ENCODE data around the gene P2RY6.

The P2RY6 gene

GRCh38 chr11:73316422-73316821, 44.3 kb downstream of the P2RY6 start:
- no peak for DNase-seq (ENCODE audit: low read depth)

GRCh38 chr11:73317373-73317772, 45.2 kb downstream of the P2RY6 start:
- DNase-seq (ENCODE audit: low read depth) = no peak

- no peak for DNase-seq (ENCODE audit: low read depth)
Measured at GRCh38 chr11:73317803-73318202, 45.7 kb downstream of the P2RY6 start.

DNA sequence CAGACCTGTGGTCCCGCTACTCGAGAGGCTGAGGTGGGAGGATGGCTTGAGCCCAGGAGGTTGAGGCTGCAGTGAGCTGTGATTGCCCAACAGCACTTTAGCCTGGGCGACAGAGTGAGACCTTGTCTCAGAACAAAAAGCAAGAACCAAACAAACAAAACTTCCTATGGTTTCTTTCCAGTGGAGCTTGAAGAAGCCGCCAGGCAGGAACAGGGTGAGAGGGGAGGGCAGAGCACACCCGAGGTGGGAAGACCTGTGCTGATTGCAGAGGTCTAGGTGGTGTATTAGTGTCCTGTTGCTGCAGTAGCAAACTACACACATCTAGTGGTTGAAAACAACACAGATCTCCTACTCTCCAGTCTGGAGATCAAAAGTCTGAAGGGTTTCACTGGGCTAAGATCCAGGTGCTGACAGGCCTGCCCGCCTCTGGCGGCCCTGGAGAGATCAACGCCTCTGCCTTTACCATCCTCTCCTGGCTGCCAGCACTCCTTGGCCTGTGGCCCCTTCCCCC, 46.4 kb downstream of the P2RY6 start:
- DNase-seq (ENCODE audit: low read depth) = no peak

DNA sequence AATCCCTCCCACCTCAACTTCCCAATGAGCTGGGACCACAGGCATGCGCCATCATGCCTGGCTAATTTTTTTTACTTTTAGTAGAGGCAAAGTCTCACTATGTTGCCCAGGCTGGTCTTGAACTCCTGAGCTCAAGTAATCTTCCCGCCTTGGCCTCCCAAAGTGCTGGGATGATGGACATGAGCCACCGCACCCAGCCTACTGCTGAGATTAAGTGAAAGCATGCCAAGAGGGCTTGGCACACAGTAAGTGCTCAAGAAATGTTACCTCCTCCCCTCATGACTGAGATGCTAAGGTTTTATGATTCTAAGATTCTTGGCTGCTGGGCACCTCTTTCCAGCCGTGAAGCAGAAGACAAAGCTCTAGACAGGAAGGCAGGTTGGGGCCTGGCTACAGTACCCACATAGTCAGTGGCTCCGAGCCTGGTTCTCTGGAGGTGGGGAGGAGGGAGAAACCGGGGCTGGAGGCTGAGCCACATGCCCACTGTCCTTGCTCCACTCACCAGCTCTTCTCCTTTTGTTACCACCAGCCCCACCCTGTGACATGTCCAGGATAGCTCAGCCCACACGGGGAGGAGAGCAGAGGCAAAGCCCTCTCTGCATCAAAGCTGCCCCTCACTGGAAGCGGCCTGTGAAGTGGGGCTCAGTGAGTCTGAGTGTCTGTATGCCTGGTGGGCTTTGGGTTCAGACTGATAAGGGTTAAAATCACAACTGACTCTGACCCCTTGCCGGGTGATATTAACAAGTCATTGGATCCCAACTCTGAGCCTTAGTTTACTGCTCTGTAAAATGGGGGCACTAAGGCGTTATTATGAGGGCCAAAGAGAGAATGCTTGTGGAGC, 48.8 kb downstream of the P2RY6 start:
- no peak for DNase-seq (ENCODE audit: low read depth)

DNA sequence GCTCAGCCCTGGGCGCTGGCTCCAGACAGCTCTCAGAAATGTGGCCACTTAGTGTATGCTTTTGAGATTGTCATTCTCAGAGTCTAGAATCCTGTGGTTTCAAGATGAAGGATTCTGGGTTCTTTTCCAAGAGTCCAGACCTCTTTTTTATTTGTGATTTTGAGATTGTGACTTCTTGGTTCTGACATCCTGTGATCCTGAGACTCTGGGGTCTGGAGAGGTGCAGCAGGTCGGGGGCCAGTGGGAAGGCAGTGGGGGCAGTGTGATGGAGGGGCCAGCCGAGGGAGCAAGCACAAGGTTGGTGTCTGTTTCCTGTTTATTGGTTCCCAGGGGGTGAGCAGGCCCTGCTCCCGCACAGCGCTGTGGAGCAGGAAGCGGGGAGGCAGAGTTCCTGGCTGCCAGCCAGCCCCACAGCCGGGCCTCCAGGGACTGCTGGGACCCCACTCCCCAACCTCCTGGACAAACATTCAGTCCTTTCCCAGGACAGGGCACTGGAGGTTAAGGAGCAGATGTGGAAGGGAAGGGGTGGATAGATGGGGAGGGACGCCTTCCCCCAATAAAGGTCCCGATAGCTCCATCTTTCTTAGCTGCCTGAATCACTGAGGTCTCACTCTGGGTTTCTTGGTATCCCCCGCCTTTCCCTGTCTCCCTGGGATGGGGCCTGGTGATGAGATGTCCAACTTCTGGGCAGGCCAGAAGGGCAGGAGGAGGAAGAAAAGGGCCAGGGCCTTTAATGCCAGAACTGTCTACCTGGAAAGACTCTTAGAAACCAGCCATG, 49.7 kb downstream of the P2RY6 start:
- DNase-seq (ENCODE audit: low read depth) = no peak

- no peak for DNase-seq (ENCODE audit: low read depth)
Measured at GRCh38 chr11:73322382-73323306, 50.5 kb downstream of the P2RY6 start.

- no peak for DNase-seq (ENCODE audit: low read depth)
Measured at GRCh38 chr11:73323464-73323863, 51.3 kb downstream of the P2RY6 start.

GRCh38 chr11:73324116-73324515, 52.0 kb downstream of the P2RY6 start:
- DNase-seq (ENCODE audit: low read depth) = no peak

GRCh38 chr11:73324665-73325035, 52.5 kb downstream of the P2RY6 start:
- DNase-seq (ENCODE audit: low read depth) = no peak

DNA sequence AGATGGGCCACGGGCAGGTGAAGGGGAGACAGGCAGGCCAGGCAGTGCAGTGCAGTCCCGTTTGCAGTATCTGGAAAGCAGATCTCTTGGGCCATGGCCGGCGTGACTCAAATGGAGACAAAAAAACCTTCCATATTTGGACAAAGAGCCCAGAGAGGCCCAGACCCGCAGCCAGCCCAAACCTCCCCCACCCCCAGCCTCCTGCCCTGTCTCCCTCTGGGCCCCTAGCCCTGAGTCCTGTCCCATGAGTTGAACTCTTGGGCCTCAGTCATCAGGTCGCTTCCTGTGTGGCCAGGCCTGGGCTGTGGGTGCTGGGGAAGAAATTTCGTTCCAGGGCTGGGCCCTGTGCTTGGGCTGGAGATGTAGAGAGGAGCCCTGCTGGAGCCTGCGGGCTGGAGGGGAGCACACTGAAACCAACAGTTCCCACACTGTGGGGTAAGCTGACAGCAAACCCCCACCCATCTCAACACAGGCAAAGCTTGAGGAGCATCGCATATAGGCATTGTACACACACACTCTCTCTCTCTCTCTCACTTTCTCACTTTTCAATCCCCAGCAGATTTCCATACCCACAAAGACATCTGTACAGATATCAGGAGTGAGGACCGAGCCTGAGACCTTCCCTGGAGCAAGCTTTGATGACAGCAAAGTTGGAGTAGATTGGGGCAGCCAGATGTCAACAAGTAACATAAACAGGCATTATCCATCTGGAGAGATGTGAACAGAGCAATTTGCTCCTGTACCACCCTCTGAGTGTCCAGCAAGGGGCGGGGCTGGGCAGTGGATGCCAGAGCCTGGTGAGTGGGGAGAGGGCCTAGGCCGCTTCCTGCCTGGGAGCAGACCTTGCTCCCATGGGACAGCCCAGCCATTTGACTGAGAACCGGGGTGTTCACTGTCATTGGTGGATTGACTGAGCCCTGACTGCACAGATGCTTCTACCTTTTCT, 53.2 kb downstream of the P2RY6 start:
- DNase-seq (ENCODE audit: low read depth) = no peak

DNA sequence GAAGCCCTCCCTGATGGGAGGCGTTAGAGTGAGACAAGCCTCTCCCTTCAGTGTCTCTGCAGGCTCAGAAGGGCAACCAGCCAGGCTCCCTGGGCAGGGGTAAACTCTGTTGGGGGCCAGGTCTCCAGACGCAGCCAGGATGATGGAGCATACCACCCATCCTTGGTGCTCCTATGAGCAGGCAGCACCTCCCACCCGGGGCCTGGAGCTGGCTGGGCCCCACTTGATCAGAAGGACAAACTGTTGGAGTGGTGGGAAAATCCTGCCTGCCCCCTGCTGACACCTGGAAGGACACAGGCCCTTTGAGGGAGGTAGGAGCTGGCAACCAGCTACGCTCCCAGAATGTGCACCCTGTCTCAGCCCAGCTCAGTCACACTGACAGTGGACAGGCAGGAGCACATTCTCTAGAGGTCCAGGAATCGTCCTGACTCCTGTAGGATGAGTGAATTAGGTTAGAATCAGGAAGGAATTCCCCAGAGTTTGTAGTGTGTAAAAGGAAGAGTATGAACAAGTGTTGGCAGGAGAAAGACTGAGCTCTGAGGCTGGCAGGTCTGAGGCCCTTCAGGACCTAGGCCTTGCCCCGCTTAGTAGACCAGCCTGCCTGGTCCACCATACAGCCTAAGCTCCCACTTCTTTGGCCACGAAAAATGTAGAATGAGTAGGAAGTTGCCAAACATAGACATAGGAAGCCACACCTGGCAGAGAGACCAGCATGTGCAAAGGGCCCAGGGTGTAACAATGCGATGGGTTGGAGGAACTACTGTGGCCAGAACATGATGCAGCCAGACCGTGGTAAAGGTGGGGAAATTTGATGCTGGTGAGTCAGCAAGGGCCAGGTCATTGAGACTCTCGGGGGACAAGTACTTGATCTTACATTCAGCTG, 55.0 kb downstream of the P2RY6 start:
- DNase-seq (ENCODE audit: low read depth) = no peak

GRCh38 chr11:73327812-73328364, 55.8 kb downstream of the P2RY6 start:
- no peak for DNase-seq (ENCODE audit: low read depth)

DNA sequence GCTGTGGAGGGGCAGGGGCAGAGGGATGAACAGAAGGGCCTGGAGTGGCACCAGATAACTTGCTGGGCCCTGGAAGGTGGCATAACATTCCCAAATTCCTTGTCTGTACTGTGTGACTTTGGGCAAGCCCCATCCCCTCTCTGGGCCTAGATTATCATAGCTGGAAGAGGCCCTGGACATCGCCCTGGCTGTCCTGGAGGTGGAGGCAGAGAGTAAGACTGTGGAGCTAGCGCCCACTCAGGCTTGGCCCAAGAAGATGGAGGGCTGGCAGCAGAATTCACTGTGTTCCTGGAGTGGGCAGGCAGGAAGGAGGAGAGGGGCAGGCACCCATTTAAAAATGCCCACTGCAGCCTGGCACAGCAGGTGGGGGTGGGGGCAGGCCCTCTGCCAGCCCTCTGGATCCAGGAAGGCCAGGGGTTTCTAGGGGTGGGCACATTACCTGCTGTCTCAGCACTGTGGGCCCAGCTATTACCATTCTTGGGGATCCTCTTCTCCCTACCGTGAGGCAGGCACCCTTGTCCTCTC, 58.5 kb downstream of the P2RY6 start:
- no peak for DNase-seq (ENCODE audit: low read depth)

DNA sequence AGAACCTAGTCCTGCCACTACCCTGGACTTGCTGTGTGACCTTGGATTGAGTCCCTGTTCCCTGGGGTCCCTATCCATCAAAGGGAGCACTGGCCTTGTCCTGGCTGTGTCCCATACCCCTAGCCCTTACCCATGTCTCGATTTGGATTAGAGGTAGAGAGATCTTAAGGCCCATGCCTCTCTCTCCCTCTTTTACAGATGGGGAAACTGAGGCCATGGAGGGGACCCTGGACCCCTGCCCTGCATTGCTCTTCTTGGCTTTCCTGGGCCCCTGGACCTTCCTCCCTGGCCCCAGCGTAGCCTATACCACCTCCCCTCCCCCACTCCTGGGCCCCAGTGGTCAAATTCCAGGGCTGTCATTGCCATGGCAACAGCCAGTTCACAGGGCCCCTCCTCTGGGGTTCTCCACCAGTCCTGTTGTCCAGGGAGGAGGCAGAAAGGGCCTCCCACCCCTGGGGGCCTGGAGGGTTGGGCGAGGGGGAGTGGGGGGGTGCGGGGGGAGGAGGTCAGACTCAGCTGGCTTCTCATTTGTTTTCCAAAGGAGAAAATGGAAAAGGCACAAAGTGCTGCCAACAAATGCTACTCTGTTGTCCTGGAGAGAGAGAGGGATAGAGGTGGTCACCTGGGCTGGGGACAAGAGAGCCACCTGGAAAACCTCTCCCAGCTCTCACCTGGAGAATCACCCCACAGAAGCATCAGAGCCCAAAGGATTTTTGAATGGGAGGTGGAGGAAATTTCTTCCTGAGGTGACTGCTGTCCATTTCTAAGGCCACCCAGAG, 59.2 kb downstream of the P2RY6 start:
- DNase-seq (ENCODE audit: low read depth) = no peak

GRCh38 chr11:73333173-73333572, 61.0 kb downstream of the P2RY6 start:
- DNase-seq (ENCODE audit: low read depth) = no peak

DNA sequence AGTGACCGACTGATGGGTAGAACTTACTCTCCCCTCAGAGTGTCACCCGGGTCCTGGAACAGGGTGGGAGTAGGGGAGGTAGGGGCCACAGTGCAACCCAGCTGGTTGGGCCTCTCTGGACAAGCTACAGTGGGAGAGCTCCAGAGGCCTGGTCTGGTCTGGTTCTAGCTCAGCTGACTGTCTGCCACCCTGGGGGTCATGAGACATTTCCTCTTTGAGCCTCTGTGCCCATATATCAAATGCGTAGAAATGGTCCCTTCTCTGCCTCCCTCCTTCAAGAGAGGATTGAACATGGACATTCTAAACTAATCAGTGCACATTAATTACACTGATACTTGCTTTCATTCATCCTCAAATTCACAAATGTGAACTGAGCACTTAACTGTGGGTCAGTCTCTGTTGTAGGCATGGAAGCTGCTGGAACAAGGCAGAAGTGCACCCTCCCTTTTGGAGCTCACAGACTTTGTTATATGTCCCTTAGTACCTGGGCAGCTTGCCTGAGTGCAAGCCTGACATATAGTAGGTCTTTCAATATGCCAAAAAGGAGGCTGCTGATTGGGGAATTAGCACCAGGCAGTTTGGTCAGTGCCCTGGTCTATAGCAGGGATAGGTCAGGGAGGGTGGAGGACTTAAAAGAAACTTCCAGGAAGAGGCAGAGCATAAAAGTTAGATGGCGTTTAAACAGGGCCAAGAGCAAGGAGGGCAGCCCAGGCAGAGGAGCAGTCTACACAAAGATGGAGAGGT, 61.7 kb downstream of the P2RY6 start:
- DNase-seq (ENCODE audit: low read depth) = no peak
